HEK293 (cell line): ENCODE results near the gene SCP2D1.

Source experiments
- SETDB1 ChIP-seq: IDR thresholded peaks from one replicate; pipeline ENCODE4 v1.6.1; 2017; ENCODE audit warnings: mild to moderate bottlenecking, low read length, moderate library complexity, mixed read lengths; ENCODE audit not compliant: insufficient read length
- ZEB2 ChIP-seq: fragments of 450-650 bp; formaldehyde crosslinking; IDR thresholded peaks from 2 replicates; pipeline ENCODE4 v1.5.1; 2016; ENCODE audit warnings: missing biosample characterization, missing genetic modification characterization
- ZNF274 ChIP-seq, 2 experiments: fragments of 200-500 bp in 1 of 2; fragments of 450-650 bp in 1 of 2; sonication (Bioruptor generic) in 1 of 2; formaldehyde crosslinking in 1 of 2; IDR thresholded peaks; 2 replicates each; pipeline versions ENCODE4 v1.5.1 to v1.6.1; 2014 to 2016; ENCODE audit warnings: borderline replicate concordance in 1 of 2, inconsistent platforms in 1 of 2, low read length in 1 of 2, missing biosample characterization in 1 of 2, missing genetic modification characterization in 1 of 2
- ZNF302 ChIP-seq: fragments of 450-650 bp; formaldehyde crosslinking; IDR thresholded peaks from 2 replicates; pipeline ENCODE4 v1.5.1; 2016; ENCODE audit warnings: missing biosample characterization, missing genetic modification characterization, low read depth
- ZNF426 ChIP-seq: fragments of 450-650 bp; formaldehyde crosslinking; IDR thresholded peaks from 2 replicates; pipeline ENCODE4 v1.5.1; 2017; ENCODE audit warnings: missing biosample characterization, missing genetic modification characterization, mild to moderate bottlenecking, inconsistent platforms, moderate library complexity
- ZNF501 ChIP-seq: fragments of 450-650 bp; formaldehyde crosslinking; IDR thresholded peaks from 2 replicates; pipeline ENCODE4 v1.5.1; 2016; ENCODE audit warnings: missing biosample characterization, missing genetic modification characterization
- ZNF776 ChIP-seq: fragments of 450-650 bp; formaldehyde crosslinking; IDR thresholded peaks from 2 replicates; pipeline ENCODE4 v1.5.0; 2017; ENCODE audit warnings: missing biosample characterization, missing genetic modification characterization, borderline replicate concordance
- ZNF791 ChIP-seq: fragments of 450-650 bp; formaldehyde crosslinking; IDR thresholded peaks from 2 replicates; pipeline ENCODE4 v1.5.1; 2016; ENCODE audit warnings: missing biosample characterization, missing genetic modification characterization
- TF ChIP-seq, protein P1 (sequence below): fragments of 450-650 bp; formaldehyde crosslinking; IDR thresholded peaks from 2 replicates; pipeline ENCODE4 v1.5.1; 2016; ENCODE audit warnings: missing biosample characterization, missing genetic modification characterization
- TF ChIP-seq, protein P2 (sequence below): fragments of 450-650 bp; formaldehyde crosslinking; IDR thresholded peaks from 2 replicates; pipeline ENCODE4 v1.5.1; 2016; ENCODE audit warnings: missing biosample characterization, missing genetic modification characterization
- TF ChIP-seq, protein P3 (sequence below): fragments of 450-650 bp; formaldehyde crosslinking; IDR thresholded peaks from 2 replicates; pipeline ENCODE4 v1.5.1; 2016; ENCODE audit warnings: missing biosample characterization, missing genetic modification characterization
- TF ChIP-seq, protein P4 (sequence below): fragments of 450-650 bp; formaldehyde crosslinking; IDR thresholded peaks from 2 replicates; pipeline ENCODE4 v1.5.1; 2016; ENCODE audit warnings: missing biosample characterization, missing genetic modification characterization
- TF ChIP-seq, protein P5 (sequence below): sonication (generic); formaldehyde crosslinking; IDR thresholded peaks from 2 replicates; pipeline ENCODE4 v1.8.1; 2022; ENCODE audit warnings: mild to moderate bottlenecking, moderate library complexity, missing genetic modification reagents

DNA sequence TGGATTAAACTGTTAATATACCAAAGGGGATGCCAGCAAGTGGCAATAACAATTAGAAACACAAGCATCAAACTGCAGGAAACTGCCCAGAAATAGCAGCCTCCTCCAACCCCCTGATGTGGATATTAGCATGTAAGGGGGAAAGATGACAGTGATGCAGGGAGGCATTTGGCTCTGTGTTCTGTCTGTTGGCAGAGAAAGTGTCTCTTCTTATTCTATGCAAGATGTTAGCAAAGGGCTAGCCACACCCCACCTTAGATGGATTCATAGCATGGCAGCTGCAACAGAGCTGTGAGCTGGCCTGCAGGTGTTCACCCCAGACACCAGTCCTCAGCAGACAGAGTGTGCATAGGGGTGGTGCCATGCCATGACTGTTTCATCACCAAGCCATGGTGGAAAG lies 38.0 kb downstream of the SCP2D1 start:
- TF ChIP-seq, protein P1, sequence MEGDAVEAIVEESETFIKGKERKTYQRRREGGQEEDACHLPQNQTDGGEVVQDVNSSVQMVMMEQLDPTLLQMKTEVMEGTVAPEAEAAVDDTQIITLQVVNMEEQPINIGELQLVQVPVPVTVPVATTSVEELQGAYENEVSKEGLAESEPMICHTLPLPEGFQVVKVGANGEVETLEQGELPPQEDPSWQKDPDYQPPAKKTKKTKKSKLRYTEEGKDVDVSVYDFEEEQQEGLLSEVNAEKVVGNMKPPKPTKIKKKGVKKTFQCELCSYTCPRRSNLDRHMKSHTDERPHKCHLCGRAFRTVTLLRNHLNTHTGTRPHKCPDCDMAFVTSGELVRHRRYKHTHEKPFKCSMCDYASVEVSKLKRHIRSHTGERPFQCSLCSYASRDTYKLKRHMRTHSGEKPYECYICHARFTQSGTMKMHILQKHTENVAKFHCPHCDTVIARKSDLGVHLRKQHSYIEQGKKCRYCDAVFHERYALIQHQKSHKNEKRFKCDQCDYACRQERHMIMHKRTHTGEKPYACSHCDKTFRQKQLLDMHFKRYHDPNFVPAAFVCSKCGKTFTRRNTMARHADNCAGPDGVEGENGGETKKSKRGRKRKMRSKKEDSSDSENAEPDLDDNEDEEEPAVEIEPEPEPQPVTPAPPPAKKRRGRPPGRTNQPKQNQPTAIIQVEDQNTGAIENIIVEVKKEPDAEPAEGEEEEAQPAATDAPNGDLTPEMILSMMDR (tag by site-specific recombination), result no peak
- TF ChIP-seq, protein P2, sequence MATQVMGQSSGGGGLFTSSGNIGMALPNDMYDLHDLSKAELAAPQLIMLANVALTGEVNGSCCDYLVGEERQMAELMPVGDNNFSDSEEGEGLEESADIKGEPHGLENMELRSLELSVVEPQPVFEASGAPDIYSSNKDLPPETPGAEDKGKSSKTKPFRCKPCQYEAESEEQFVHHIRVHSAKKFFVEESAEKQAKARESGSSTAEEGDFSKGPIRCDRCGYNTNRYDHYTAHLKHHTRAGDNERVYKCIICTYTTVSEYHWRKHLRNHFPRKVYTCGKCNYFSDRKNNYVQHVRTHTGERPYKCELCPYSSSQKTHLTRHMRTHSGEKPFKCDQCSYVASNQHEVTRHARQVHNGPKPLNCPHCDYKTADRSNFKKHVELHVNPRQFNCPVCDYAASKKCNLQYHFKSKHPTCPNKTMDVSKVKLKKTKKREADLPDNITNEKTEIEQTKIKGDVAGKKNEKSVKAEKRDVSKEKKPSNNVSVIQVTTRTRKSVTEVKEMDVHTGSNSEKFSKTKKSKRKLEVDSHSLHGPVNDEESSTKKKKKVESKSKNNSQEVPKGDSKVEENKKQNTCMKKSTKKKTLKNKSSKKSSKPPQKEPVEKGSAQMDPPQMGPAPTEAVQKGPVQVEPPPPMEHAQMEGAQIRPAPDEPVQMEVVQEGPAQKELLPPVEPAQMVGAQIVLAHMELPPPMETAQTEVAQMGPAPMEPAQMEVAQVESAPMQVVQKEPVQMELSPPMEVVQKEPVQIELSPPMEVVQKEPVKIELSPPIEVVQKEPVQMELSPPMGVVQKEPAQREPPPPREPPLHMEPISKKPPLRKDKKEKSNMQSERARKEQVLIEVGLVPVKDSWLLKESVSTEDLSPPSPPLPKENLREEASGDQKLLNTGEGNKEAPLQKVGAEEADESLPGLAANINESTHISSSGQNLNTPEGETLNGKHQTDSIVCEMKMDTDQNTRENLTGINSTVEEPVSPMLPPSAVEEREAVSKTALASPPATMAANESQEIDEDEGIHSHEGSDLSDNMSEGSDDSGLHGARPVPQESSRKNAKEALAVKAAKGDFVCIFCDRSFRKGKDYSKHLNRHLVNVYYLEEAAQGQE (tag by site-specific recombination), result no peak
- TF ChIP-seq ZNF501 (tag by site-specific recombination), result no peak
- no peak for TF ChIP-seq ZNF426 (tag by site-specific recombination)
- no peak for TF ChIP-seq ZNF791 (tag by site-specific recombination)
- TF ChIP-seq SETDB1, result no peak
- no peak for TF ChIP-seq ZNF274 (IDR thresholded peaks at IDR 0.05; ENCODE audit: low read length)
- no peak for TF ChIP-seq ZNF274 (tag by site-specific recombination; IDR thresholded peaks at IDR 0.05; ENCODE audit: borderline replicate concordance)
- TF ChIP-seq ZNF776 (tag by site-specific recombination), result no peak
- TF ChIP-seq ZNF302 (tag by site-specific recombination), result no peak
- TF ChIP-seq ZEB2, result no peak
- TF ChIP-seq, protein P3, sequence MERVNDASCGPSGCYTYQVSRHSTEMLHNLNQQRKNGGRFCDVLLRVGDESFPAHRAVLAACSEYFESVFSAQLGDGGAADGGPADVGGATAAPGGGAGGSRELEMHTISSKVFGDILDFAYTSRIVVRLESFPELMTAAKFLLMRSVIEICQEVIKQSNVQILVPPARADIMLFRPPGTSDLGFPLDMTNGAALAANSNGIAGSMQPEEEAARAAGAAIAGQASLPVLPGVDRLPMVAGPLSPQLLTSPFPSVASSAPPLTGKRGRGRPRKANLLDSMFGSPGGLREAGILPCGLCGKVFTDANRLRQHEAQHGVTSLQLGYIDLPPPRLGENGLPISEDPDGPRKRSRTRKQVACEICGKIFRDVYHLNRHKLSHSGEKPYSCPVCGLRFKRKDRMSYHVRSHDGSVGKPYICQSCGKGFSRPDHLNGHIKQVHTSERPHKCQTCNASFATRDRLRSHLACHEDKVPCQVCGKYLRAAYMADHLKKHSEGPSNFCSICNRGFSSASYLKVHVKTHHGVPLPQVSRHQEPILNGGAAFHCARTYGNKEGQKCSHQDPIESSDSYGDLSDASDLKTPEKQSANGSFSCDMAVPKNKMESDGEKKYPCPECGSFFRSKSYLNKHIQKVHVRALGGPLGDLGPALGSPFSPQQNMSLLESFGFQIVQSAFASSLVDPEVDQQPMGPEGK, result no peak
- TF ChIP-seq, protein P4, sequence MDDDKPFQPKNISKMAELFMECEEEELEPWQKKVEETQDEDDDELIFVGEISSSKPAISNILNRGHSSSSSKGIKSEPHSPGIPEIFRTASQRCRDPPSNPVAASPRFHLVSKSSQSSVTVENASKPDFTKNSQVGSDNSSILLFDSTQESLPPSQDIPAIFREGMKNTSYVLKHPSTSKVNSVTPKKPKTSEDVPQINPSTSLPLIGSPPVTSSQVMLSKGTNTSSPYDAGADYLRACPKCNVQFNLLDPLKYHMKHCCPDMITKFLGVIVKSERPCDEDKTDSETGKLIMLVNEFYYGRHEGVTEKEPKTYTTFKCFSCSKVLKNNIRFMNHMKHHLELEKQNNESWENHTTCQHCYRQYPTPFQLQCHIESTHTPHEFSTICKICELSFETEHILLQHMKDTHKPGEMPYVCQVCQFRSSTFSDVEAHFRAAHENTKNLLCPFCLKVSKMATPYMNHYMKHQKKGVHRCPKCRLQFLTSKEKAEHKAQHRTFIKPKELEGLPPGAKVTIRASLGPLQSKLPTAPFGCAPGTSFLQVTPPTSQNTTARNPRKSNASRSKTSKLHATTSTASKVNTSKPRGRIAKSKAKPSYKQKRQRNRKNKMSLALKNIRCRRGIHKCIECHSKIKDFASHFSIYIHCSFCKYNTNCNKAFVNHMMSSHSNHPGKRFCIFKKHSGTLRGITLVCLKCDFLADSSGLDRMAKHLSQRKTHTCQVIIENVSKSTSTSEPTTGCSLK (tag by site-specific recombination), result no peak
- TF ChIP-seq, protein P5, sequence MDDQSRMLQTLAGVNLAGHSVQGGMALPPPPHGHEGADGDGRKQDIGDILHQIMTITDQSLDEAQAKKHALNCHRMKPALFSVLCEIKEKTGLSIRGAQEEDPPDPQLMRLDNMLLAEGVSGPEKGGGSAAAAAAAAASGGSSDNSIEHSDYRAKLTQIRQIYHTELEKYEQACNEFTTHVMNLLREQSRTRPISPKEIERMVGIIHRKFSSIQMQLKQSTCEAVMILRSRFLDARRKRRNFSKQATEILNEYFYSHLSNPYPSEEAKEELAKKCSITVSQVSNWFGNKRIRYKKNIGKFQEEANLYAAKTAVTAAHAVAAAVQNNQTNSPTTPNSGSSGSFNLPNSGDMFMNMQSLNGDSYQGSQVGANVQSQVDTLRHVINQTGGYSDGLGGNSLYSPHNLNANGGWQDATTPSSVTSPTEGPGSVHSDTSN (CRISPR knock-in tag), result no peak
